Hematopoietic multipotent progenitor cell treated with erythropoietin and hydrocortisone succinate and interleukin-3 and kit ligand, for 6 days (in vitro differentiated cells): ENCODE data around the gene RAP2C.
"Not testable (repeated sequence)": the region's sequence is repeated elsewhere in the genome, so short reads cannot be mapped to it uniquely, and the experiment has no call there.

Experiments
- DNase-seq: peaks from one replicate; pipeline ENCODE4 v3.0.0-alpha.2; 2015

The RAP2C gene

DNA sequence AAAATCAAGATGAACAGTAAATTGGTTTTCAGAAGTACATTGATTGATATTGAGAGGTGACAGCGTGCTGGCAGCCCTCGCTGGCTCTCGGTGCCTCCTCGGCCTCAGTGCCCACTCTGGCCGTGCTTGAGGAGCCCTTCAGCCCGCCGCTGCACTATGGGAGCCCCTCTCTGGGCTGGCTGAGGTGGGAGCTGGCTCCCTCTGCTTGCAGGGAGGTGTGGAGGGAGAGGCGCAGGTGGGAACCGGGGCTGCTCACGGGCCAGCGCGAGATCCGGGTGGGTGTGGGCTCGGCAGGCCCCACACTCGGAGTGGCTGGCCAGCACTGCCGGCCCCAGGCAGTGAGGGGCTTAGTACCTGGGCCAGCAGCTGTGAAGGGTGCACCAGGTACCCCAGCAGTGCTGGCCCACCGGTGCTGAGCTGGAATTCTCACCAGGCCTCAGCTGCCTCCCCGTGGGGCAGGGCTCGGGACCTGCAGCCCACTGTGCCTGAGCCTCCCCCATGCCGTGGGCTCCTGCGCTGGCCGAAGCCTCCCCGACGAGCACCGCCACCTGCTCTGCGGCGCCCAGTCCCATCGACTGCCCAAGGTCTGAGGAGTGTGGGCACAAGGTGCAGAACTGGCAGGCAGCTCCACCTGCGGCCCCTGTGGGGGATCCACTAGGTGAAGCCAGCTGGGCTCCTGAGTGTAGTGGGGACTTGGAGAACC is 25.2 kb downstream of the RAP2C start:
- no peak for DNase-seq

- no peak for DNase-seq
Observed at GRCh38 chrX:132191938-132192337, 27.3 kb downstream of the RAP2C start.

DNA sequence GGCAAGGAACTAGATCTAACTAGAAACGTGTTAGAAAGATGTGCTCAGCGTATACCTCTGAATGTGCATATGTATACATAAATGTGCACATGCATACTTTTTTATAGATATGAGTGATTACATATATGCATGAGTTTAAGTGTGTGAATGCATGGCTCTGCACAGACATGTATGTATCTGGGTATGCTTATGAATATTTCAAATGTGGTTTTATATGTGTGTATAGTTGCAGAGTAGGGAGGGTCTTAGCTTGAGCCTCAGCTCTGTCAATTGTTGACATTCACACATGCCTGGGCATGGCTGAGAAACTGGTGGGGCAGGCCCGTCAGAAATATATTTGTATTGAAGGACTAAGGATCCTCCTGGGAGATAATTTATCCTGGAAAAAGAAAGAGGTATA is 31.1 kb downstream of the RAP2C start:
- no peak for DNase-seq

GRCh38 chrX:132187451-132187850 is 31.8 kb downstream of the RAP2C start:
- no peak for DNase-seq

DNA sequence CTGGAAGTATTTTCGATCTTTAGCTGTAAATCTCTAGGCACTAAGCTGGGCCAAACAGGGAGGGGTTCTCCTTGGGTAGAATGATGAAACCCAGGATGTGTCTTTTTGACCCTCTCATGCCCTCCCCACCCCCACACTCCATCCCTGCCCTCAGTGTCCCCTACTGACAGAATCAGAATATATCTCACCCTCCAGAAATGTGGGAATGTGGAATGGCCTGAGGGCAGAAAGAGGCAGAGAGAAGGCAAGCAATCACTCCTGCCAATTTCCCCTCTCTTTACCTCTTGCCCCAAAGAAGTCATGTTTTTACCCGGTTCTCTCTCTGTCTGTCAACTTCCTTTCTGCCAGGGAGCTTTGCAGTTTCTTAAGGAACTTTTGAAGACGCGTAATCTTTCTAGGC is 34.4 kb downstream of the RAP2C start:
- DNase-seq: no peak

DNA sequence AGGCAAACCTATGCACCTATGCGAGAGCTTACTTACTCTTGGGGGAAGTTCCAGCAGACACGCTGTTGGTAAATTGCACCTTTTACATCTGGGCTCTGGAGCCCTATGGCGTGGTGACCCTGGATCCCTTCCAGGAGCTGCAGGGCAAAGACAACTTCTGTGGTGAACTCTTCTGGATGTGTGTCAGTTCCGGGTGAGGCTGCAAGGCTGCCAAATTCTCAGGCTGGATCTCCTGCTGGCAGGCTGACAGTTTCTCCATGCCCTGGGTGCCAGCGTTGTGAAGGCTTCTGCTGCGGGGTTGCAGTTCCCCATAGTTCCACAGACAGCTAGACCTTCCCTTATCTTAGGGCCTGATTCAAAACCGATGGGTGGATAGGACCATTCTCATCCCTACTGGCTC is 37.9 kb downstream of the RAP2C start:
- no peak for DNase-seq

DNA sequence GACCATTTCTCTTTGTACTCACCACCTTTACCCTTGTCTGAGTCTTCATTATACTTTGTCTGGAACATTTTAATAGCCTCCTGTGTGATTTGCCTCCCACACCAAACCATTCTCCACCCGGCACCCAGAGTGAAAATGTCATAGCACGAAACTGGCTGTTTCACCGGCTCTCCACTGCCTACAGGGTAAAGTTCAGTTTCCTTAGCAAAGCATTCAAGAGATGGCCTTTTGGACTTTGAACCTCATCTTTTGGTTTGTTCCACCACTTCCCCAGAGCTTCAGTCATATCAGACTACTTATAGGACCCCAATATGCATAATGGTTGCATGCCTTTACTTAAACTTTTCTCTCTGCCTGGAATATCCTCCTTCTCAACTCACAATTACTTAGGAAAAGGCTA is 38.3 kb downstream of the RAP2C start:
- no peak for DNase-seq

DNA sequence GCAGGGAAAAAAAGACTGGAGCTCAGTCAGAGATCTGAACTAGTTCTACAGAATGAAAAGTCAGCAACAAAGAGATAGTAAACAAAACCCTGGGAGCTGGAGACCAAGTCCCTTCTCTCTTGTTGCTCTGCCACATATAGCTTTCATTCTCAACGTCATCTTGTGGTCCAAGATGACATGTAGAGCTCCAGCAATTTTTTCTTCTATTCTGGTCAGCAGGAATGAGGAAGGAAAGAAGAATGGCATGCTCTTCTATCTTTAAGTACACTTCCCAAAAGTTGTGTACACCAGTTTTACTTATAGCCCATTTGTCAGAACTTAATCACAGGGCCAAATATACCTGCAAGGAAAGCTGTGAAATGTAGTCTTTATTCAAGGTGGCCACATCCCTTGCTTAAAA is 45.6 kb downstream of the RAP2C start:
- DNase-seq: no peak

DNA sequence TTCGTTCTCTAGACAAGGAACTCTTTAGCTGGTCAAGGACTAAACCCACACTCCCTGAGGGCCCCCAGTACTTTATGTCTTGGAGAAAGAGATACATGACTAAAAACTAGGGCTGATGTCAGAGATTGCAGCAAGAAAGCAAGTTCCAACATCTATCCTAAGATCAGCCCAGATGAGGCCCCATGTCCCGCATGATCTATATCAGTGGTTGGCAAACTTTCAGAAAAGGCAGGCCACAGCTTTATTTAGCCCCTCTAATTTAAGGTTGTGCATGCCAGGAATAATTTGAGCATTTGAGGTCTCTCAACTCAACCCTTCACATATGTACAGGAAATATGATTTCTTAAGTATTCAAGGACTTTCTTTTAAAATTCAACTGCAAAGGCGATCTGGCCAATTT is 47.4 kb downstream of the RAP2C start:
- no peak for DNase-seq

DNA sequence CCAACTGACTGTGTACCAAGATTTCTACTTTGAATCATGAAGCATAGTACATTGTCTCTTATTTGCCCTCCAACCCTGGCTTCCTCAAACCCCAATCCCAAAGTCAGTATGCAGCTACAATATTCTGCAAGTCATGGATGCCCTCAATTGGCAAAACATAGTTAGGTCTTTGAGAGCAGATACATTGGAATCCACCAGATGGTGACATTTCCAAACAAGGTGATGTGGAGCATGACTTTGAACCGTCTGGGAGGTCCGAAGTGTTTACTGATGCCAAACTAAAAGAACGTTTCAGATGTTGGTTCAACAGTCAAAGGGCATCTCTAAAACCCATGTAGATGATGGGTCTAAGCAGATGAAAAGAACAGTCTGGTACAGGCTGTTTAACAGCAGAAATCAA is 47.8 kb downstream of the RAP2C start:
- no peak for DNase-seq

- no peak for DNase-seq
Observed at GRCh38 chrX:132169554-132169953, 49.7 kb downstream of the RAP2C start.

DNA sequence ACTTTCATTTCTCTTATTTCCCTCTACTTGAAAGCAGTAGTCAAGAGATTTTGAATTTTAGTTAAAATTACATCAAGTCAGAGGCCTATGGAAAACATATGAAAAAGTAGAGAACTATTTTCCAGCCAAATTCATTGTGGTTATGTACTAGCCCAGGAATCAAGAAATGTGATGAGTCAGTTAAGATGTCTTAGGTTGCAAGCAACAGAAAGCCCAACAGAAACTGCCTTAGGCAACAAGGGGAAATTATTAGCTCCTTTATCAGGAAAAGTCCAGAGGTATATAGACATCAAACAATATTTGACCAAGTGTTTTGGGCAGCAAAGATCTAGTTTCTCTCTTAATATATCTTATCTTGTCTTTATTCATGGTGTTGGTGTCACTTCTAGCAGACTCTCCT is 53.6 kb downstream of the RAP2C start:
- no peak for DNase-seq

GRCh38 chrX:132165005-132165404 is 54.2 kb downstream of the RAP2C start:
- no peak for DNase-seq

DNA sequence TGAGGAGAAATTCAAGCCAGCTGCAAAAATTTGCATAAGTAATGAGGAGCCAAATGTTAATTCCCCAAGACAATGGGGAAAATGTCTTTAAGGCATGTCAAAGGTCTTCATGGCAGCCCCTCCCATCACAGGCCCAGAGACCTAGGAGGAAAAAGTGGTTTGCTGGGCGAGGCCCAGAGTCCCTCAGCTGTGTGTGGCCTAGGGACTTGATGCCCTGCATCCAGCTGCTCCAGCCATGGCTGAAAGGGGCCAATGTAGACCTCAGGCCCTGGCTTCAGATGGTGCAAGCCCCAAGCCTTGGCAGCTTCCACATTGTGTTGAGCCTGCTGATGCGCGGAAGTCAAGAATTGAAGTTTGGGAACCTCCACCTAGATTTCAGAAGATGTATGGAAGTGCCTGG is 56.2 kb downstream of the RAP2C start:
- DNase-seq: not testable (repeated sequence)

- no peak for DNase-seq
Observed at GRCh38 chrX:132153166-132153565, 66.1 kb downstream of the RAP2C start.
